Neural cell (in vitro differentiated cells): ENCODE measurements around the gene C19orf85. TPM values are rescaled to one million over a fixed set of nuclear protein-coding genes. Genes with fewer than 3 reads are reported as not detected.

Experiments
- H2AFZ ChIP-seq: fragments of 200-600, 300-800 bp; sonication (generic), shearing (Covaris generic); 2 replicates; pipeline ENCODE4 v1.6.0; 2014; ENCODE audit warnings: low read depth, mild to moderate bottlenecking, antibody characterized with exemption, low read length, moderate library complexity
- H3F3A ChIP-seq: fragments of 200-600 bp; shearing (Covaris generic); 2 replicates; pipeline ENCODE4 v1.6.1; 2016; ENCODE audit warnings: mild to moderate bottlenecking, moderate library complexity, mixed read lengths, antibody characterized with exemption, low read length; ENCODE audit not compliant: insufficient read depth, poor library complexity, severe bottlenecking
- H3K27ac ChIP-seq: fragments of 200-600, 300-800 bp; sonication (generic), shearing (Covaris generic); 2 replicates; pipeline ENCODE4 v1.5.1; 2014; ENCODE audit warnings: mild to moderate bottlenecking, low read length, moderate library complexity
- H3K27me3 ChIP-seq: fragments of 300-800, 200-600 bp; sonication (generic), shearing (Covaris generic); 2 replicates; pipeline ENCODE4 v1.6.0; 2014; ENCODE audit warnings: mild to moderate bottlenecking, low read depth, low read length, moderate library complexity; ENCODE audit not compliant: insufficient read depth
- H3K36me3 ChIP-seq: fragments of 300-800, 200-600 bp; sonication (generic), shearing (Covaris generic); 2 replicates; pipeline ENCODE4 v1.5.1; 2014; ENCODE audit warnings: mild to moderate bottlenecking, antibody characterized with exemption, low read length, moderate library complexity; ENCODE audit not compliant: insufficient read depth
- H3K4me2 ChIP-seq: fragments of 300-800, 200-600 bp; sonication (generic), shearing (Covaris generic); 2 replicates; pipeline ENCODE4 v1.6.0; 2014; ENCODE audit warnings: mild to moderate bottlenecking, low read length
- H3K4me3 ChIP-seq: fragments of 300-800, 200-600 bp; sonication (generic), shearing (Covaris generic); 2 replicates; pipeline ENCODE4 v1.5.1; 2014; ENCODE audit warnings: mild to moderate bottlenecking, low read length, moderate library complexity
- H3K79me2 ChIP-seq: fragments of 200-600 bp; shearing (Covaris generic); replicated peaks from 2 replicates; pipeline ENCODE4 v1.6.0; 2014; ENCODE audit warnings: mild to moderate bottlenecking, low read length, moderate library complexity; ENCODE audit not compliant: insufficient read depth
- H3K9ac ChIP-seq: fragments of 300-800, 200-600 bp; sonication (generic), shearing (Covaris generic); 2 replicates; pipeline ENCODE4 v1.6.1; 2016; ENCODE audit warnings: mild to moderate bottlenecking, low read length, mixed read lengths
- H3K9me2 ChIP-seq: fragments of 200-600 bp; shearing (Covaris generic); 2 replicates; pipeline ENCODE4 v1.6.1; 2016; ENCODE audit warnings: mild to moderate bottlenecking, low read length, mixed read lengths; ENCODE audit not compliant: insufficient read depth
- H3K9me3 ChIP-seq: fragments of 200-600, 300-800 bp; sonication (generic), shearing (Covaris generic); 2 replicates; pipeline ENCODE4 v1.6.1; 2016; ENCODE audit warnings: mild to moderate bottlenecking, mixed run types, low read length, moderate library complexity, mixed read lengths
- H4K20me1 ChIP-seq: fragments of 200-600 bp; shearing (Covaris generic); 2 replicates; pipeline ENCODE4 v1.6.1; 2016; ENCODE audit warnings: mild to moderate bottlenecking, mixed run types; ENCODE audit not compliant: insufficient read depth
- CTCF ChIP-seq: fragments of 450-650 bp; IDR thresholded peaks from 2 replicates; pipeline ENCODE4 v1.5.1; 2014; ENCODE audit warnings: antibody characterized with exemption, mild to moderate bottlenecking, moderate library complexity; ENCODE audit not compliant: poor library complexity, severe bottlenecking
- EP300 ChIP-seq: fragments of 450-650 bp; conservative IDR thresholded peaks from 2 replicates; pipeline ENCODE4 v1.6.1; 2014; ENCODE audit warnings: antibody characterized with exemption, mild to moderate bottlenecking, moderate library complexity; ENCODE audit not compliant: poor library complexity, severe bottlenecking
- EZH2 ChIP-seq: fragments of 200-600, 300-800 bp; shearing (Covaris generic), sonication (generic); IDR thresholded peaks from 2 replicates; pipeline ENCODE4 v1.6.1; 2014; ENCODE audit warnings: antibody characterized with exemption, low read length, borderline replicate concordance, mild to moderate bottlenecking; ENCODE audit not compliant: insufficient read depth, poor library complexity, severe bottlenecking
- MXI1 ChIP-seq: fragments of 450-650 bp; conservative IDR thresholded peaks from 2 replicates; pipeline ENCODE4 v1.6.1; 2014; ENCODE audit warnings: antibody characterized with exemption, mild to moderate bottlenecking; ENCODE audit not compliant: poor library complexity, severe bottlenecking
- POLR2AphosphoS5 ChIP-seq: IDR thresholded peaks from 2 replicates; pipeline ENCODE4 v1.6.1; 2012
- RAD21 ChIP-seq: fragments of 450-650 bp; conservative IDR thresholded peaks from 2 replicates; pipeline ENCODE4 v1.6.1; 2014; ENCODE audit warnings: antibody characterized with exemption, mild to moderate bottlenecking, moderate library complexity
- REST ChIP-seq: IDR thresholded peaks from 2 replicates; pipeline ENCODE4 v1.6.1; 2012; ENCODE audit warnings: borderline replicate concordance
- SMC3 ChIP-seq: fragments of 450-650 bp; conservative IDR thresholded peaks from 2 replicates; pipeline ENCODE4 v1.6.1; 2014; ENCODE audit warnings: antibody characterized with exemption, mild to moderate bottlenecking, moderate library complexity; ENCODE audit not compliant: poor library complexity
- TAF1 ChIP-seq: IDR thresholded peaks from 2 replicates; pipeline ENCODE4 v1.6.1; 2012; ENCODE audit warnings: low read depth
- polyA plus RNA-seq: library from polyadenylated mRNA; depleted of rRNA; stranded (reverse); fragments of >200 nt; gene quantifications from 2 replicates; pipeline ENCODE4 v1.2.3, GENCODE V29; 2014

C19orf85 gene
- polyA plus RNA-seq, 1 donor from 2014 or later: 0.19 TPM

GRCh38 chr19:55435020-55435419 is 29.5 kb downstream of the C19orf85 start:
- no peaks in the 10 kb centered on the region for H4K20me1 ChIP-seq
- no peaks in the 10 kb centered on the region for H3K79me2 ChIP-seq
- H3K9me3 ChIP-seq: no peaks in the 10 kb centered on the region
- no peaks in the 10 kb centered on the region for H3K9me2 ChIP-seq
- H3K4me3 ChIP-seq: no peak overlapping the region
- H3K9ac ChIP-seq: no peak overlapping the region
- H3F3A ChIP-seq: no peaks in the 10 kb centered on the region
- peaks cover 24% of the 10 kb centered on the region for H3K36me3 ChIP-seq
- peaks cover 18% of the 10 kb centered on the region for H3K27me3 ChIP-seq
- TF ChIP-seq REST (no peak), RAD21 (no peak), EP300 (no peak), EZH2 (no peak)
- no peak overlapping the region for H3K27ac ChIP-seq
- no peak overlapping the region for H3K4me2 ChIP-seq
- no peak overlapping the region for H2AFZ ChIP-seq

GRCh38 chr19:55434356-55434919 is 30.1 kb downstream of the C19orf85 start:
- Histone ChIP-seq H3K36me3 (peaks cover 25% of the 10 kb centered on the region), H3K4me3 (no peak overlapping the region), H3K27me3 (peaks cover 13% of the 10 kb centered on the region), H3K79me2 (no peaks in the 10 kb centered on the region), H3K9me3 (no peaks in the 10 kb centered on the region), H3K27ac (no peak overlapping the region), H4K20me1 (no peaks in the 10 kb centered on the region), H3F3A (no peaks in the 10 kb centered on the region), H3K4me2 (no peak overlapping the region), H3K9me2 (no peaks in the 10 kb centered on the region), H2AFZ (no peak overlapping the region), H3K9ac (no peak overlapping the region)
- TF ChIP-seq TAF1 (no peak), SMC3 (no peak), CTCF (no peak), EP300 (no peak), EZH2 (no peak), REST (no peak), RAD21 (no peak), POLR2AphosphoS5 (no peak), MXI1 (no peak)
